Glutamatergic neuron (in vitro differentiated cells): ENCODE data around the gene TTC4. TPM values are rescaled to one million over a fixed set of nuclear protein-coding genes. Genes with fewer than 3 reads are reported as not detected.
A peak's percentile ranks its signal among the peaks of the same experiment; 100 is the strongest.

Experiments
- DNase-seq: peaks from one replicate; pipeline ENCODE4 v3.0.0; 2022
- H3K27ac Mint-ChIP-seq: one replicate; pipeline ENCODE4 v1.8.0; 2020; ENCODE audit warnings: mild to moderate bottlenecking, mixed read lengths, inconsistent platforms; ENCODE audit not compliant: unreplicated experiment
- H3K27me3 Mint-ChIP-seq: one replicate; pipeline ENCODE4 v1.8.0; 2020; ENCODE audit warnings: mild to moderate bottlenecking, moderate library complexity, mixed read lengths, inconsistent platforms; ENCODE audit not compliant: unreplicated experiment
- H3K36me3 Mint-ChIP-seq: one replicate; pipeline ENCODE4 v1.8.0; 2020; ENCODE audit warnings: mild to moderate bottlenecking, mixed read lengths, inconsistent platforms; ENCODE audit not compliant: unreplicated experiment
- H3K4me1 Mint-ChIP-seq: one replicate; pipeline ENCODE4 v1.8.0; 2020; ENCODE audit warnings: mild to moderate bottlenecking, low read depth, mixed read lengths, inconsistent platforms; ENCODE audit not compliant: unreplicated experiment
- H3K4me3 Mint-ChIP-seq: one replicate; pipeline ENCODE4 v1.8.0; 2020; ENCODE audit warnings: mild to moderate bottlenecking, mixed read lengths, inconsistent platforms; ENCODE audit not compliant: unreplicated experiment
- H3K9me3 Mint-ChIP-seq: one replicate; pipeline ENCODE4 v1.8.0; 2020; ENCODE audit warnings: mild to moderate bottlenecking, moderate library complexity, mixed read lengths, inconsistent platforms; ENCODE audit not compliant: unreplicated experiment
- total RNA-seq: library from RNA; stranded (reverse); fragmentation: NEBNext Ultra II Directional; extraction: Animal tissue kit (Norgen Biotek cat#: 25700); gene quantifications from one replicate; pipeline ENCODE4 v1.2.1, GENCODE V29; 2021; ENCODE audit not compliant: unreplicated experiment
- TF ChIP-seq, protein P1 (sequence below): fragments of 200-600 bp; sonication (generic); IDR thresholded peaks from one replicate; pipeline ENCODE4 v1.5.0; 2021; ENCODE audit not compliant: partially characterized antibody, unreplicated experiment

TTC4 gene
- total RNA-seq, 1 donor from 2014 or later: 14.3 TPM

DNA sequence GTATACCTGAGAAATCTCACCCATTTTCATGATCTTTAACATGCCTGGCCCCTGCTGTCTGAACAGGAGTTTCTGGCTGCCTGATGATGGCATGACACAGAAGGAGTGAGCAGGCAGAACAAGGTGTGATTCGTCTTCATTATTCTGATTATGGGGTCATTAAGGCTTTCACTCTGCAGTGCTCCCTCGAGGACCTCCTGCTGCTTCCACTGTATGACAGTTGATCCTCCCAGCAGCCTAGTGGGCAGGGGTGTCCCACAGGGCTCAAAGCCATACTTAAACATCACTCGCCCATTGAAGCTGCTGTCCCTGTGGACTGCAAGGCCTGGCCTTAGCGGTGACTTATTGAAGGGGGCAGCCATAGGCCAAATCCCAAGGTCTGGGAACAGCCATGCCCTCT lies 61.4 kb downstream of the TTC4 start:
- no peak for DNase-seq
- Mint-ChIP-seq H3K36me3 (peaks cover 5% of the 10 kb centered on the region), H3K9me3 (peaks cover 2% of the 10 kb centered on the region), H3K27me3 (peaks cover 12% of the 10 kb centered on the region), H3K4me3 (no peak overlapping the region), H3K4me1 (peaks cover 8% of the 10 kb centered on the region), H3K27ac (no peak overlapping the region)
- TF ChIP-seq, protein P1, sequence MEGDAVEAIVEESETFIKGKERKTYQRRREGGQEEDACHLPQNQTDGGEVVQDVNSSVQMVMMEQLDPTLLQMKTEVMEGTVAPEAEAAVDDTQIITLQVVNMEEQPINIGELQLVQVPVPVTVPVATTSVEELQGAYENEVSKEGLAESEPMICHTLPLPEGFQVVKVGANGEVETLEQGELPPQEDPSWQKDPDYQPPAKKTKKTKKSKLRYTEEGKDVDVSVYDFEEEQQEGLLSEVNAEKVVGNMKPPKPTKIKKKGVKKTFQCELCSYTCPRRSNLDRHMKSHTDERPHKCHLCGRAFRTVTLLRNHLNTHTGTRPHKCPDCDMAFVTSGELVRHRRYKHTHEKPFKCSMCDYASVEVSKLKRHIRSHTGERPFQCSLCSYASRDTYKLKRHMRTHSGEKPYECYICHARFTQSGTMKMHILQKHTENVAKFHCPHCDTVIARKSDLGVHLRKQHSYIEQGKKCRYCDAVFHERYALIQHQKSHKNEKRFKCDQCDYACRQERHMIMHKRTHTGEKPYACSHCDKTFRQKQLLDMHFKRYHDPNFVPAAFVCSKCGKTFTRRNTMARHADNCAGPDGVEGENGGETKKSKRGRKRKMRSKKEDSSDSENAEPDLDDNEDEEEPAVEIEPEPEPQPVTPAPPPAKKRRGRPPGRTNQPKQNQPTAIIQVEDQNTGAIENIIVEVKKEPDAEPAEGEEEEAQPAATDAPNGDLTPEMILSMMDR: no peak

DNA sequence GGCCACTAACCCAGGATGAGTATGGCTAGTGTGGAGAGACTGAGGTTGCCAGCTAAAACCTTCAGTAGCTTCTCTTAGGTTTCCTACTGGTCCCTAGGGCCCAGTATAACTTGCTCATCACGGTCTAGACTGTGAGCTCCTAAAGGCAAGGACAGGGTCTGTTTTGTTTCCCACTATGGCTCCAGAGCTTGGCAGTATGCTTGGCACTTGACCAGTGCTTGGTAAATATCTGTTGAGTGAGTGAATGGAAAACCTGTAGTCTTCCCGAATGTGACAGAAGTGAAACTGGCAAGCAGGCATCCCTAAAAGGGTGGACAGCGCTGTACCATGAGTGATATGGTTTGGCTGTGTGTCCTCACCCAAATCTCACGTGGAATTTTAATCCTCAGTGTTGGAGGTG lies 61.8 kb downstream of the TTC4 start:
- H3K36me3 Mint-ChIP-seq: peaks cover 5% of the 10 kb centered on the region
- DNase-seq: no peak
- no peak overlapping the region for H3K4me3 Mint-ChIP-seq
- peaks cover 2% of the 10 kb centered on the region for H3K9me3 Mint-ChIP-seq
- TF ChIP-seq, protein P1: no peak
- H3K27me3 Mint-ChIP-seq: peaks cover 14% of the 10 kb centered on the region
- no peak overlapping the region for H3K27ac Mint-ChIP-seq
- H3K4me1 Mint-ChIP-seq: peaks cover 8% of the 10 kb centered on the region

DNA sequence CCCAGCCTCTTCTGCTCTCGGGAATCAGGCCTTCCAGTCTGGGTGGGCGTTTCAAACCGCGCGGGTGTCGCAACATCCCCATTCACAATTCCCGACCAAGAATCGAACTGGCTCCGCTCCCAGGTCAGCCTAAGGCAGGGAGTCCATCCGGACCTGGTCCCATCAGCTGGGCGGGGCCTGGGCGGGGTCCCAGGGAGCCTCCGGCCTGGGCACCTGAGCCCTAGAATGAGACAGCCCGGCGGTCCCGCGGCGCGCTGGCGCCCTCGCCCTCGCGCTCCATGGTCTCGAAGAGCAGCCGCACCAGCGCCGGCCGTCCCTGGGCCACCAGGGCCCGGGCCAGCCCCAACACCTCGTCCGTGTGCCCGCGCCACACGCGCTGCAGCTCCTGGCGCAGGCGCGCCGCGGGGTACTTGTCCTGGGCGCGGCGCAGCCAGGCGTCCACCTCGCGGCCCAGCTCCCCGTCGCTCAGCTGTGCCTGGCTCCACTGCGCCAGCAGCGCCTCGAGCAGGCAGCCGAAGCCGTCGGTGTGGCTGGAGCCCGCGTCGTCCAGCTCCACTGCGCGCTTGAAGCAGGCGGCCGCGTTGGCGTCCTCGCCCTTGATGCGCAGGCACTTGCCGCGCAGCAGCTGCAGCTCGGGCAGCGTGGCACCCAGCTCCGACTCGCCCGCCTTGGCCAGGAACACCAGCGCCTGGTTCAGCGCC lies 65.5 kb downstream of the TTC4 start:
- peak; percentile 64 for DNase-seq
- Mint-ChIP-seq H3K36me3 (peaks cover 5% of the 10 kb centered on the region), H3K27ac (no peak overlapping the region), H3K27me3 (peaks cover 14% of the 10 kb centered on the region), H3K9me3 (peaks cover 2% of the 10 kb centered on the region), H3K4me1 (peaks cover 4% of the 10 kb centered on the region), H3K4me3 (peak overlapping the region; percentile 63)
- TF ChIP-seq, protein P1: no peak

DNA sequence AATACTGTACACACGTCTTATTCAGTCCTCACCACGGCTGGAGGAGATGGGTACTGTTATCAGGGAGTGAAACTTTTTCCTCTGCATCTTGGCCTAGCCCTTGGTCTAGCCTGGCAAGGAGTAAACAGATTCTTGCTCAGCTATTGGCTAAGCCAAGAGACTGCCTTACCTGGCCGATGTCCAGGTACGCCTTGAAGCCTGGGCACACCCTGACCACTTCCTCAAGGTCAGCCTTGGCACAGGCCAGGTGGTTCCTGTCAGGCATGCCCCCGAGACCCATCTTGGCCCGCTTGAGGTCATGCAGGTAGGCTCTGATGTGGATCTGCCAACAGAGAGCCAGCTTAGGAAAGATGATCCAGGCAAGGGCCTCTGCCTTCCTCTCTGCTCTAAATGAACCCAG lies 66.5 kb downstream of the TTC4 start:
- Mint-ChIP-seq H3K4me1 (peaks cover under 1% of the 10 kb centered on the region), H3K27me3 (peaks cover 14% of the 10 kb centered on the region), H3K4me3 (peak overlapping the region; percentile 63), H3K9me3 (peaks cover 4% of the 10 kb centered on the region), H3K27ac (no peak overlapping the region), H3K36me3 (peaks cover 5% of the 10 kb centered on the region)
- no peak for DNase-seq
- TF ChIP-seq, protein P1: no peak

DNA sequence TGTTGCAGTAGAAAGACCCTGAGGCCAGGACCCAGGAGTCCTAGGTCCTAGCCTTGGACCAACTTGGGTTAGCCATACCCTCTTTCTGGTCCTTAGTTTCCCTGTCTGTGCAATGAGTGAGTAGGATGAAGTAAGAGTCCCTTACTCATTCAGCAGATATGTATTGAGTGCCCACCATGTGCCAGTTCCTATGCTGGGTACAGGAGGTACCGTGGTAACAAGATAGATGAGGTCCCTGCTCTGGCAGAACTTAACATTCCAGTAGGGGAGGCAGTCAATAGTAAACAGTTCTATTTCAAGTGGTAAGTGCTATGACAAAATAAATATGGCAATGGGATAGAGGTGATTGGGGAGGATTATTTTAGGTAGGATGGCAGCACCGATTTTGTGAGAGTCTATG lies 66.9 kb downstream of the TTC4 start:
- H3K9me3 Mint-ChIP-seq: peaks cover 6% of the 10 kb centered on the region
- peaks cover 14% of the 10 kb centered on the region for H3K27me3 Mint-ChIP-seq
- DNase-seq: no peak
- H3K4me3 Mint-ChIP-seq: no peak overlapping the region
- TF ChIP-seq, protein P1: no peak
- H3K36me3 Mint-ChIP-seq: peaks cover 5% of the 10 kb centered on the region
- no peak overlapping the region for H3K27ac Mint-ChIP-seq
- no peaks in the 10 kb centered on the region for H3K4me1 Mint-ChIP-seq
